IPS-NIHi7 (cell line): ENCODE measurements around the gene DAP.
A peak's percentile ranks its signal among the peaks of the same experiment; 100 is the strongest.

Experiments
- DNase-seq: peaks from one replicate; pipeline ENCODE4 v3.0.0; 2012; ENCODE audit warnings: mixed read lengths; ENCODE audit errors: extremely low spot score

DAP gene

DNA sequence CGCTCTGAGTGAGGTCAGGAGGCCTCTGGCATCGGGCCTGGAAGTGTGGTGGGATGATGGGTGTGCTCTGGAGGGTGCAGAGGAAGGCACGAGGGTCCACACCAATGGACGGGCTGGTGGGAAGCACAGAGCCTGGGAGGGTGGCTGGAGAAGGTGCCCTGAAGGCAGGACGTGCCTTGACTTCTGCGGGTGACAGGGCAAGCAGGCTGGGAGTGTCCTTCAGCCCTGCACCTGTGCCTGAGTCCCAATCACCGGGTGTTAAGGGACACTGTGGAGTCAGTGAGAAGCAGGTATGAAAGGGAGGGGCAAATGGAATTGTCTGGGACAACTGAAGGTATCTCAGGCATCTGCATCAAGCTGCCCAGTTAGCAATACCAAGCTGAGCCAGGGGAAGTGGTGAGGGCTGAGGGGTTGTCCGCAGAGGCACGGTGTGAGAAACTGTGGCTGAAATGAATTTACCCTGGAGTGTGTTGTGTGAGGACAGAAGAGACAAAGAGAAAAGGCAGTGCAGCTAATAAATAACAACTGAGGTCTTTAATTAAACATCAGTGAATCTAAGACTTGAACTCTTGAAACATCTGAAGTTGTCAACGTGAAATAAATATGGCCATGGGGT is 50.4 kb downstream of the DAP start:
- DNase-seq = no peak

- DNase-seq = no peak
Measured at GRCh38 chr5:10709933-10710332, 51.1 kb downstream of the DAP start.

DNA sequence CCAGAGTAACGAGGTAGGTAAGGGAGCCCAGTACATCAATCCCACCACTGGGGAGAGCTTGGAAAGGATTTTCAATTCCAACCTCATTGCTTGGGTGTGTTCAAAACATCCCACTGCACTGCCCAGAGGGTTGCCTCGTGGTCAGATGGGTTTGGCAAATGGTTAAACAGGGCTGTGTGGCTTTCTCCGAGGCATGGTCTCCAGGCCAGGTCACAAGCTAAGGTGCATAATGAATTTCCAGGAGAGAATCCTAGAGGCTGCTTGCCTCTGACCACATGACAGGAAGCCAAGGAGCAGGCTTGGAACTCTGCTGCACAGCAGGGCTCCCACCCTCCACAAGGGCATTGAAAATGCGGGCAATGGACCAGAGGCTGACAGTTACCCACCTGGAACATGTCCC is 51.6 kb downstream of the DAP start:
- DNase-seq = no peak

DNA sequence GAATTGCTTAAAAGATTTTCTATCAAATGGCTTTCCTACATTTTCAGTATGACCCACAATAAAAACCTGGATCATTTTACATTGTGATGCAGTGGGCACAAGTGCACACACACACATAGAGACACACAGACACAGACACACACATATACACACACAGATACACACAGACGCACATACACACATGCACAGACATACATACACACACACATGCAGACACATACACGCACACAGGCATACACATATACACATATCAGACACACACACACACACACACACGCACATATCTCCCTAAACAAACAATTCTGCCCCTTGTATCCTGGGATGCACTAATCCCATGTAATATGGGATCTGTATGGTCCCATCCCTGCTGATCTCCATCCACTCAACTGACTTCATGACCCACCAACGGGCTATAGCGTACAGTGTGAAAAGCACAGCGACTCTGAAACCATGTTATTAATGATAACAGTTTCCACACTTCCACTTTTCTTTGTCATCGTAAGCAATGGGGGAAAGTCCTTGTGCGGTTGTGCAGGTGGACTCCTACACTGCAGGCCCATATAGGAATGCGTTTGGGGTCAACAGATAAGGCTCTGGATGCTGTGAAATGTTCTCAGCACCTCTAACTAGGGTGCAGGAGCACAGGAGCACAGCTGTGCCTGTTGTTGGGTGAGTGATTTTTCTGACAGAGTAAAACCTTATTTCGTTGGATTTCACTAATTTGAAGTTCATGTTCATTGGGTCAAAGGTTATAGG is 52.7 kb downstream of the DAP start:
- DNase-seq = no peak

GRCh38 chr5:10707198-10708142 is 53.6 kb downstream of the DAP start:
- DNase-seq = no peak

DNA sequence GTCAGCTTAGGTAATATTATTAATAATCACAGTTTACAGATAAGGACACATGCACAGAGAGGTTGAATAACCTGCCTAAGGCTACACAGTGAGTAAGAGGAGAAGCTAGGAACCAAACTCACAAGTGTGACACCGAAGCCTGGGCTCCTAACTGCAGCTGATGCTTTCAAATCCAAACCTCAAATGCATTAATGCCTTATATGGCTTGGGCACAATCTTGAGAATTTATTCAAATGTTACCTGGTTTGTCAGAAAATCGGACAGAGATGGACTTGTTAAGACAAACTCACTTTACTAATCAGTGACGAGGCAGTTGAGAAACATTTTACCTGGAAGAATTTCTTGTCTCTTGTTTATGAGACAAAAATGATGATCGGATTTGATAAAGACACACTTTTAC is 54.7 kb downstream of the DAP start:
- DNase-seq = no peak

GRCh38 chr5:10705747-10706146 is 55.3 kb downstream of the DAP start:
- DNase-seq = no peak

DNA sequence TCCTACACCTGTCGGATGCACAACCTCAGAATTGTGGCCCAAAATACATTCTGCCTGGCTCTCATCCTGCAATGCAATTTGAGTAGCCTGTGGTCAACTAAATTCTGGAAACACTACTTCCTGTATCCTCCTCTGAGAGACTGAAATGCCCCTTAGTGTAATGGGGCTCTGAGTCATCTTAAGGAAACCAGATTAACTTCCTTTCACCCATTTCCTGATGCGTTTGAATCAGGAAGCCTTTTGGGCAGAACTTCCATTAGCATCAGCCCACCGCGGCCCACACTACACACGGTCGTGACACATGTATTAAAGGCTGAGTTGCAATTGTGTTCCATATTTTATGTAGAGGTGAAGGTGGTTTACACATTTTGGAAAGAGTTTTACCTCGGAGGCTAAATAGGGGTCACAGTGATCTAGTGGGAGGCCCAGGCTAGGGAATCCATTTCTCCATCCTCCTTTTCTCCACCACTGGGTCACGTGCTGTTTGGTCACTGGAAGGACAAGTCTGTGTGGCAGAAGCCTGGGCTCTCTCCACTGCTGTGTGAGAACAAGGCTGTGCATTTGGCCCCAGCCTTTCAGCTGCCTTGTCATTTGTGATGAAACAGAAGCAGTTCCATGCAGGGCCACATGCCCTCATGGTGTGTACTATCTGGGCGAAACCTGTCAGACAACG is 55.9 kb downstream of the DAP start:
- DNase-seq = no peak

DNA sequence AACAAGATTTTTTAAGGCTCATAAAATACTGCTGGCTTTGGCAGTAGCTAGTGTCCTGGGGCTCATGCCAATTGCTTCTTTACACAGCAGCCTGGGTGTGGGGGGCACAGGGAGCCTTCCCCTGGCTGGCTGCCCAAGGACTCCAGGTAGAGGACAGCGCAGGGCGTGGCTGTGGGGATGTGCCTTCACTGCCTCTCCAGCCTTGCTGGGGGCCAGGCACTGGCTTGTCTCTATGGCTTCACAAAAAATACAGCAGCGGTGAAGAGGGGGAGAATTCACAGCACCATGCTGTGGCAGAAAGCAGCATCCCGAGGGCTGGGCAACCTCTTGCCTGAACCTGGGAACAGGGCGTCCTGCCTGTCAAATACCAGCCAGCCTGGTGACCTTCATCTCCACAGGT is 57.4 kb downstream of the DAP start:
- no peak for DNase-seq

DNA sequence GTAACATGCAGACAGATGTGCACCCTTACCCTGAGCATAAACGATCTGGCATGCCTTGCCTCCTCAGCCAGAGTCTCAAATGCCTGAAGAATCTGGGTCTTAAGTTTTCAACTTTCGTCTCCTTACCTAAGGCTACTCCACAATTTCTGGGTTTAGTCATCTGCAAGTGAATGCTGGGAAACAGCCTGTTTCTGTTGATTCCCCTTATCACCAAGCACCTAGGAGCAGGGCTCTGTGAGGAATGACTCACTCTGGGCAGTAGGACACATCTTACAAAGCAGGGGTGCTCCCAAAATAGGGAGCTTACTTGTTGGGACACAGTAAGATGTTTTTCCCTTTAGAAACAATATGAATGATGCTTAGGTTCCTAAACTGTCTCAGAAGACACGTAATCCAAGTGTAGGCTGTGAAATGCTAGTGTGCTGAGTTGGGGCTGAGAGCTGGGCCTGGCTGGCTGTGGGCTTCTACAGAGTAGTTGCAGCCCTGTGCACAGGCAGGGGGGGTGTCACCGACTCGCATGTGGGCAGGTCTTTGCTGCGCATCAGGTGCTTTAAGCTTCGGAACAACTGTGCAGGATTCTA is 58.0 kb downstream of the DAP start:
- DNase-seq = no peak

DNA sequence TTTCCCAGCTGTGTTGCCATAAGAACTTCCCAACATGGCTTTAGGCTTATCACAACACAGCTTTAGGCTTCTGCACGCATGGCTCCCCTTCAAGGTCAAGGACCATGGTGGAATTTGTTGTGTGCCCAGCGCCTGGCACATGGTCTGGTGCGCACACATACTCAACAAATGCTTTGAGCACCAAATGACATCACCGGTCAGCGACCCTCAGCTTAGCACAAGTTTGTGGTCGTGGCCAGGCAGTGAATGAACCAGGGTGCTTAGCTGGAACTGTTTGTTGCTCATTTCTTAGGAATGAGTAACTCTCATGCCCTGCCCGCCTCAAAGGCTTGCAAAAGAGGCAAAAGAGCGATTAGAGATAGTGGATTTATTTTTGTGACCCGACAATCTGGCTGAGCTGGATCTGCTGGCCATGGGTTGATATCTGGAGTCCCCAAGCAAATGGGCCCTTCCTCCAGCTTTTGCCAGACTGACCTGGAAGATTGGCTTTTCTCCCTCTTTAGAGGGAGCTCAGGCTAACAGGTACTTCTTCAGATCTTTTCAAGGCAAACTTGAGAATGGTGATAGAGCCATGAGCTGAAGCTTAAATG is 58.9 kb downstream of the DAP start:
- no peak for DNase-seq

- peak; percentile 70 for DNase-seq
Measured at GRCh38 chr5:10701567-10702039, 59.4 kb downstream of the DAP start.

DNA sequence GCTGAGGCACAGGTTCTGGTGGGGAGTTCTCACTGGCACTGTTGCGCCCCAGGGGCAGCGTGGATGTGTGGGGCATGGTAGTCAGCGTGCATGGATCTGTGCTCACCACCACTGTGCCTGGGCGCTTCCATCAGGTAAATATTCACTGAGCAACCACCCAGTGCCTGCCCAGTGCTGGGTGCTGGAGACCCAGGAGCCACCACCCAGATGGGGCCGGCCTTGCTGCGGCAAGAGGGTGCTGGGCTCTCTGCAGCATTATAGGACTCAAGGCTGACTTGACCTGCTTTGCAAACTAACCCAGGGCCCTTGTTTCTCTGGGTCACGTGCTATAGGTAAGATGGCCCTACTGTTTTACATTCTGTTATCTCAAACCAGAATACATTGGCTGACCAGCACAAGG is 60.5 kb downstream of the DAP start:
- DNase-seq = no peak

- no peak for DNase-seq
Measured at GRCh38 chr5:10699987-10700386, 61.0 kb downstream of the DAP start.

GRCh38 chr5:10699281-10699874 is 61.7 kb downstream of the DAP start:
- no peak for DNase-seq

DNA sequence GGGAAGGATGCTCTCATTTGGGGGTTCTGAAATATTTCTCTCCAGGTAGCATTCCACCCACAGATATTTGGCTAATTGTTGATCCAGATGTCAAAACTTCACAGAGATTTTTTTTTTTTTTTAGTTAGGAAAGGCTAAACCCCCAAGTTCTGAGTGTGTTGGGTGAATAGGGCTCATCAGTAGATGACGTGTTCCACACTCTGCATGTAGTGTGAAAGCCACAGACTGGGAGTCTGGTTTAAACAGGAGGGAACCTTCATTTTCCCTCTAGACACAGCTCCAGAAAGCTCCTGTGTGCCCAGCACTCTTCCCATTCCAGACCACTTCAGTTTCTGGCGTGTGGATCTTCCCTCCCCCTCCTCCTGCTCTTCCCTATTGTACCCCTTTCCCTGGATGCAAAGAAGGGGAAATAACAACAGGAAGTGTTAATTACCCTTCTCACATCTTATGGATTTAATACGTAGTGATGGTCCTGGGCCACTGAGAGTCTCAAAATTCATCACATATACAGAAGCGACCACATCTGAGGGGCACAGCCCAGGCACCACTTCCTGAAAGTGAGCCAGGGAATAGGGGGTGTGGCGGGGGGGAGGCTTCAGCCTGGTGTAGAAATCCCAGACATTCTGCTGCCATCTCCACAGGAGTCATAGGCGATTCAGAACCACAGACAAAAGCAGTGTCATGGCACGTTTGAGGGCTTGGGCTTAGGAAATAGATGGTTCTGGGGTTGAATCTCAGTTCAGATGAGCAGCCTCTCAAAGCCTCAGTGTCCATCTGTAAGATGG is 65.1 kb downstream of the DAP start:
- DNase-seq = no peak

- peak; percentile 77 for DNase-seq
Measured at GRCh38 chr5:10695055-10695649, 65.9 kb downstream of the DAP start.

GRCh38 chr5:10691826-10692785 is 68.9 kb downstream of the DAP start:
- DNase-seq = no peak
